Endodermal cell (in vitro differentiated cells): ENCODE results near the gene ZBTB7B. TPM values are rescaled to one million over a fixed set of nuclear protein-coding genes. Genes with fewer than 3 reads are reported as not detected.

Experiments
- DNase-seq: peaks from one replicate; pipeline ENCODE4 v3.0.0-alpha.2; 2017
- H3K27ac ChIP-seq: 2 replicates; pipeline ENCODE4 v1.5.1; 2013; ENCODE audit warnings: mild to moderate bottlenecking, low read depth, low read length, moderate library complexity
- H3K27me3 ChIP-seq: 2 replicates; pipeline ENCODE4 v1.6.1; 2013; ENCODE audit warnings: mild to moderate bottlenecking, low read length, moderate library complexity; ENCODE audit not compliant: insufficient read depth, control insufficient read depth, poor library complexity, severe bottlenecking
- H3K36me3 ChIP-seq: 2 replicates; pipeline ENCODE4 v1.7.0; 2013; ENCODE audit warnings: mild to moderate bottlenecking, low read length, moderate library complexity; ENCODE audit not compliant: control insufficient read depth, insufficient read depth
- H3K4me1 ChIP-seq: one replicate; pipeline ENCODE4 v1.7.0; 2013; ENCODE audit warnings: low read length; ENCODE audit not compliant: control insufficient read depth, insufficient read depth
- H3K4me3 ChIP-seq: 2 replicates; pipeline ENCODE4 v1.5.1; 2013; ENCODE audit warnings: mild to moderate bottlenecking, low read length, moderate library complexity
- H3K9ac ChIP-seq: 2 replicates; pipeline ENCODE4 v1.6.1; 2013; ENCODE audit warnings: mild to moderate bottlenecking, low read length, moderate library complexity; ENCODE audit not compliant: poor library complexity, severe bottlenecking; ENCODE audit errors: extremely low read depth
- H3K9me3 ChIP-seq: 2 replicates; pipeline ENCODE4 v1.6.1; 2013; ENCODE audit warnings: mild to moderate bottlenecking, low read length, moderate library complexity; ENCODE audit not compliant: control insufficient read depth
- H3K27ac Mint-ChIP-seq: 2 replicates; pipeline ENCODE4 v1.8.0; 2020; ENCODE audit warnings: mixed read lengths
- H3K27me3 Mint-ChIP-seq: 2 replicates; pipeline ENCODE4 v1.8.0; 2021; ENCODE audit warnings: mild to moderate bottlenecking, mixed read lengths; ENCODE audit not compliant: insufficient read depth
- H3K36me3 Mint-ChIP-seq: 2 replicates; pipeline ENCODE4 v1.8.0; 2020; ENCODE audit warnings: low read depth, mixed read lengths
- H3K4me1 Mint-ChIP-seq: 2 replicates; pipeline ENCODE4 v1.8.0; 2020; ENCODE audit warnings: mixed read lengths
- H3K4me3 Mint-ChIP-seq: 2 replicates; pipeline ENCODE4 v1.8.0; 2020; ENCODE audit warnings: mild to moderate bottlenecking, moderate library complexity, mixed read lengths
- H3K9me3 Mint-ChIP-seq: 2 replicates; pipeline ENCODE4 v1.8.0; 2020; ENCODE audit warnings: mild to moderate bottlenecking, mixed read lengths
- CTCF ChIP-seq: fragments of 200-600 bp; sonication (generic); conservative IDR thresholded peaks from 2 replicates; pipeline ENCODE4 v1.5.0; 2021; ENCODE audit warnings: antibody characterized with exemption, mild to moderate bottlenecking
- WGBS, 2 experiments: methylation state at CpG; one replicate each; pipeline versions ENCODE4 v1.1.5 to v1.1.7; 2013; ENCODE audit warnings: missing lambda C conversion rate in 2 of 2, mixed read lengths in 1 of 2; ENCODE audit not compliant: insufficient coverage in 1 of 2, insufficient read length in 1 of 2; 5-methylcytosine and 5-hydroxymethylcytosine counted together
- total RNA-seq, 2 donors: library from RNA; stranded (reverse); fragmentation: NEBNext Ultra II Directional in 1 of 2; extraction: Animal tissue kit (Norgen Biotek cat#: 25700) in 1 of 2; gene quantifications; 2 replicates in 1 of 2; 3 replicates in 1 of 2; pipeline ENCODE4 v1.2.1, GENCODE V29; 2021

The ZBTB7B gene
- total RNA-seq, 2 donors from 2014 or later: 21.2 to 23.3 TPM

GRCh38 chr1:155016231-155016831 lies 13.7 kb downstream of the ZBTB7B start:
- H3K9me3 Mint-ChIP-seq: no peaks in the 10 kb centered on the region
- H3K27me3 ChIP-seq: no peaks in the 10 kb centered on the region
- no peaks in the 10 kb centered on the region for H3K4me1 ChIP-seq
- H3K27me3 Mint-ChIP-seq: peaks cover 5% of the 10 kb centered on the region
- 94 to 99% methylated on average over 12 to 26 of the region's 26 CpGs for WGBS, 2 experiments
- no peak overlapping the region for H3K9ac ChIP-seq
- no peak overlapping the region for H3K27ac ChIP-seq
- peaks cover 10% of the 10 kb centered on the region for H3K36me3 ChIP-seq
- no peak for DNase-seq
- no peak overlapping the region for H3K4me3 ChIP-seq
- H3K27ac Mint-ChIP-seq: no peak overlapping the region
- H3K4me1 Mint-ChIP-seq: peaks cover 4% of the 10 kb centered on the region
- H3K36me3 Mint-ChIP-seq: peaks cover 14% of the 10 kb centered on the region
- TF ChIP-seq CTCF: no peak
- no peak overlapping the region for H3K4me3 Mint-ChIP-seq
- no peaks in the 10 kb centered on the region for H3K9me3 ChIP-seq

DNA sequence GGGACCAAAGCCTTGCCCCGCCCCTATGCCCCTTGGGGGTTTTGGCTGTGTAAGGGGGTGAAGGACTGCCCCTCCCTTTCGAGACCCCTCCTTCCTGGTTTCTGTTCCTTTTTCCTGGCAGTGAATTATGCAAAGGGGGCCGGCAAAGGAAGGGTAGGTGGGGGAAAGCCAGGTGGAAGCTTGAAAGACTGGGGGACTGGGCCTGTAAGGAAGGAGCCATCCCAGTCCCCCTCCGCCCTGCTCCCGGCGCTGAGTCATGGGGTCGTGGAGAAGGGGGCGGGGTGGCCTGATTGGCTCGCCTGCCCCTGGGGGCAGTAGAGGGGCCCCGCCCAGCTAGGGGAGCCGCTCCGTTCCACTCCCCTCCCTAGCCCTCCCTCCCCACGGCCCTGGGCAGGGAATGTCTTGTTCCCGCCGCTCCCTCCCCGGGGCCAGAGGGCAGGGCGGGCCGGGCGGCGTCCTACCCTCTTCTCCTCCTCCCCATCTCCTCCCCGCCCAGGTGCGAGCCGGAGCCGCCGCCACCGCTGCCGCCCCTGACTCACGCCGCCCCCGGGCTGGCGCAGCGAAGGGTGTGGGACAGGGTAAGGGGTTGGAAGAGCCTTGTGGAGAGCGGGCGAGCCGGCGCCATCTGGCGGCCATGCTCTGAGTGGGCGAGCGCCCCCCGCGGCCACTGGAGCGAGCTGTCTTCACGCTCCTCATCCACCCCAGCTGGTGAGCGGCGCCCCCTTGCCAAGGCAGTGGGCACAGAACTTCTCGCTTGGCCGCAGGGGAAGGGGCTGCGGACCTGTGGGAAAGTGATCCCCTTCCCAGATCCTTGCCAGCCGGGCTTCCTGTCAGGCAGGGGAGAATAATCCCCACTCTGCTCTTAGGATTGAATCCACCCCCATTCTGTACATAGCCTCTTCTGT lies 14.7 kb downstream of the ZBTB7B start:
- H3K27me3 Mint-ChIP-seq: peaks cover 5% of the 10 kb centered on the region
- 8 to 25% methylated on average over 8 to 49 of the region's 49 CpGs for WGBS, 2 experiments
- H3K4me1 Mint-ChIP-seq: peaks cover 3% of the 10 kb centered on the region
- Histone ChIP-seq H3K36me3 (peaks cover 10% of the 10 kb centered on the region), H3K4me1 (no peaks in the 10 kb centered on the region), H3K4me3 (peak overlapping the region; percentile 53), H3K9ac (peak overlapping the region; percentile 34), H3K27me3 (no peaks in the 10 kb centered on the region), H3K27ac (peak overlapping the region; percentile 54), H3K9me3 (no peaks in the 10 kb centered on the region)
- no peaks in the 10 kb centered on the region for H3K9me3 Mint-ChIP-seq
- peak; percentile 98 for DNase-seq
- peak overlapping the region; percentile 47 for H3K4me3 Mint-ChIP-seq
- peak; percentile 100 for TF ChIP-seq CTCF
- H3K36me3 Mint-ChIP-seq: peaks cover 14% of the 10 kb centered on the region
- peak overlapping the region; percentile 93 for H3K27ac Mint-ChIP-seq

- Mint-ChIP-seq H3K36me3 (peaks cover 12% of the 10 kb centered on the region), H3K9me3 (no peaks in the 10 kb centered on the region), H3K27ac (no peak overlapping the region), H3K4me1 (no peaks in the 10 kb centered on the region), H3K4me3 (peak overlapping the region; percentile 47), H3K27me3 (peaks cover 8% of the 10 kb centered on the region)
- Histone ChIP-seq H3K36me3 (peaks cover 10% of the 10 kb centered on the region), H3K4me3 (no peak overlapping the region), H3K4me1 (no peaks in the 10 kb centered on the region), H3K27me3 (no peaks in the 10 kb centered on the region), H3K9ac (no peak overlapping the region), H3K9me3 (no peaks in the 10 kb centered on the region), H3K27ac (no peak overlapping the region)
- TF ChIP-seq CTCF: no peak
- 85% methylated on average over 6 of the region's 6 CpGs; no CpG with 5 or more reads in 1 of the 2 experiments for WGBS, 2 experiments
- no peak for DNase-seq
These were observed 15.3 kb downstream of the ZBTB7B start for GRCh38 chr1:155017946-155018316.
